HG02981 (cell line): Measurements from ENCODE around the gene TRPM4.
"Not testable (repeated sequence)": the region's sequence is repeated elsewhere in the genome, so short reads cannot be mapped to it uniquely, and the experiment has no call there.

Source experiments
- ATAC-seq: cut with Tn5 transposase; IDR thresholded peaks from one replicate; pipeline ENCODE4 v1.9.1; 2021; ENCODE audit warnings: mild to moderate bottlenecking, moderate library complexity; ENCODE audit not compliant: unreplicated experiment

The TRPM4 gene

GRCh38 chr19:49157445-49158224 is at the start of gene TRPM4:
TRPM4 (plus strand) TSS chr19:49157792; CDS start chr19:49157867, 75 bp downstream.
- no peak for ATAC-seq

DNA sequence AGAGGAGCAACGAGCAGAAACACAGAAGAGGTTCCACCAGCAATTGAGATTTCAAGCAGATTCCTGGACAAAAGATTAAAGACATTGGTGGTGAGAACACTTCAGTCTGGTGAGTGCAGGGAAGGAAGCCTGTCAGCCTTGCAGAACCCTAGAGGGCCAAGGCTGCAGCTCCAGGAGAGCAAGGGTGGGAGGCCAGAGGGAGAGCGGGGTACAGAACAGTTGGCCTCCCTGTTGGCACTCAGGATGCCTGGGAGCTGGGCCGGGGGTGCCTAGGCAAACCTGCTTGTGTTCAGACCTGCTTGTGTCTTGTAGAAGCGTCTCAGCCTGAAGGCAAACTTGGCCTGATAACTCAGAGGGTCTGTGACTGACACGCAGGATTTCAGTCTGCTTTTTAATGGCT is 48.5 kb upstream of the TRPM4 start:
- ATAC-seq = no peak

- ATAC-seq = no peak
These were observed 47.9 kb upstream of the TRPM4 start for GRCh38 chr19:49109569-49110233.

GRCh38 chr19:49110567-49110966 is 47.0 kb upstream of the TRPM4 start:
- no peak for ATAC-seq

DNA sequence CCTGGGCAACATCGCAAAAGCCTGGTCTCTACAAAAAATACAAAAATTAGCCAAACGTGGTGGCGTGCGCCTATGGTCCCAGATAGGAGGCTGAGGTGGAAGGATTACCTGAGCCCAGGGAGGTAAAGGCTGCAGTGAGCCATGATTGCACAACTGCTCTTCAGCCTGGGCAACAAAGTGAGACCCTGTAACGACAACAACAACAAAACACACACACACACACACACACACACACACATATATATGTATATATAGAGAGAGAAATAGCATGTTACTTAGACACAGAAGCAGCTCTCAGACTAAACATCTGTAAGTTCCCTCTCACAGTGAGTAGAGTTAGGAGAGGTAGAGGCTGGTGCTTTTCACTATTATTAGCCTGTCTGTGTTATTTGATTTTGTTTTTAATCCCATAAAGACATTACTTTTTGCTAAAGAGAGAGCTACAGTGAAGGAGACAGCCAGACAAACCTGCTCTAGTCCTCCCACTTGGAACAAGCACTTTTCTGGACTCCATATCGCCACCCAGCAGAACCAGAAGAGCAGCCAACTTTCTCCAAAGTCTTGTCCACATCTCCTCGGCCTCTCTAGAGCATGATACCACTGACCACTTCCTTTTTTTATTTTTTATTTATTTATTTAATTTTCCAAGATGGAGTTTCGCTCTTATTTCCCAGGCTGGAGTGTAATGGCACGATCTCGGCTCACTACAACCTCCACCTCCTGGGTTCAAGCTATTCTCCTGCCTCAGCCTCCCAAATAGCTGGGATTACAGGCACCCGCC is 46.2 kb upstream of the TRPM4 start:
- ATAC-seq = no peak

- ATAC-seq = peak; percentile 43
These were observed 43.6 kb upstream of the TRPM4 start, which contains the start of gene LIN7B for GRCh38 chr19:49113762-49114629. LIN7B (plus strand) TSS chr19:49114370; CDS start chr19:49114405, 35 bp downstream.

- ATAC-seq = no peak
These were observed 42.8 kb upstream of the TRPM4 start for GRCh38 chr19:49114630-49115363.

GRCh38 chr19:49116544-49116943 is 41.0 kb upstream of the TRPM4 start:
- ATAC-seq = no peak

DNA sequence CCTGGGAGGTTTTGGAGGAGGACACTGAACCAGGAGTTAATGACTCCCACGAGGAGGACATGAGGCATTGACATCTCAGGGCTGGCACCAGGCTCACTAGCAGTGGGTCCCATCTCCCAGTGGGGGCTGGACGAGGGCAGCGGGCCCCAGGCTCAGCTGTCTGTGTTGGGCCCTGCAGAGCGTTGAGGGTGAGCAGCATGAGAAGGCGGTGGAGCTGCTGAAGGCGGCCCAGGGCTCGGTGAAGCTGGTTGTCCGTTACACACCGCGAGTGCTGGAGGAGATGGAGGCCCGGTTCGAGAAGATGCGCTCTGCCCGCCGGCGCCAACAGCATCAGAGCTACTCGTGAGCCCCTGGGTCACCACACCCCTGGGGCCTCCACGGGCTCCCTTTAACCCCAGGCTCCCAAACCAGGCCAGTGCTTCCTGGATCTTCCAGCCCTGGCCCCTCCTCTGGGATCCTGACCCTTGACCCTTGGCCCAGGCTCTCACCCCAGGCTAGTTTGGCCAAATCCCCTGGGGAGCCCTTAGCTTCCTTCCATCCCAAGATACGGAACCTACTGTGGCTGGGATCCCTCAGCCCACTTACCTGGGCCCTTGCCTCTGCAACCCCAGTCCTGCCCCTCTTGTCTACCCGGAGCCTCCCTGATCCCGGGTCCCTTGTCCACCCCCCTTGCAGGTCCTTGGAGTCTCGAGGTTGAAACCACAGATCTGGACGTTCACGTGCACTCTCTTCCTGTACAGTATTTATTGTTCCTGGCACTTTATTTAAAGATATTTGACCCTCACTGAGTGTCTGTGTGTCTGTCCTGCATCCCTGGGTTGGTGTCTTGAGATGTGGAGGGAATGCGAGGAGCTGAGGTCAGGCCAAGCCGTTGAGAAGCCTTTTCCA is 39.7 kb upstream of the TRPM4 start:
- ATAC-seq = no peak

DNA sequence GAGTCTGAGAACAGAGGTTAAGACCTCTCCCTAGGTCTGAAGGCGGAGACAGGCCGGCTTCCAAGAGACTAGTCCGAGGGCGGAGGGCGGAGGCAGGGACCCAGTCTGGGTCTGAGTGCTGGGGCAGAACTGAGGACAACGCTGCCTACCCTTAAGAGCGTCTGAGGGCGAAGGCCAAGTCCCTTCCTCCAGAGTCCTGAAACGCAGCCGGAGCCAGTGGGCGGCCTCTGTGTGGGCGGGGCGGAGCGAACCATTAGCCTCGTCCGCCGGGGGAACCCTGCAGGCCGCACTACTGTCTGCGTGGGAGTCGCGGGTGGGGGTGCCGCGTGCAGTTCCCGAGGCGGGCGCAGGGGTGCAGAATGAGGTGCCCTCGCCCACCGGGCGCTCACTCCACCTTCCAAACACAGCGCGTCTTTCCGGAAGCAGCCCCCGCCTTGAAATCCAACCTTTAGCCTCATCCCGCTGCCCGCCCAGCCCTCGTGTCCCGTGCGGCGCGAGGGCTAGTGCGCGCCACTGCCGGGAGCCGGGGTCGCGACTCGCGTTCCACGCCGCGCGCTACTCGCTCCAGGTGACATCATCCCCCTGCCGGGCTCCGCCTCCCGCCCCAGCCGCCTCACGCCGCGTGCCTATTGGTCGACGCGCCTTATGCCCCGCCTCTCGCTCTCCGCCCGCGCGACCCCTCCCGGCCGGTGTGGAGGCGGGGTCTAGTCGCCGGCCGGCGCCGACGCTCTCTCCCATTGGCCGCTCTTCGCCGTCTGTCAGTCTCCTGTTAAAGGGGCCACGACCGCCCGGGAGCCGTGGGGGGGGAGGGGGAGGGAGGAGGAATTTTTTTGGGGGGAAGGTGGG is 38.8 kb upstream of the TRPM4 start, which contains the start of gene C19orf73:
Gene C19orf73, minus strand, starts transcription at position 579 of the 846 bp plus-strand sequence. Its CDS starts 121 bp downstream, at position 458.
- ATAC-seq = peak; percentile 79

GRCh38 chr19:49119411-49120324 is 37.9 kb upstream of the TRPM4 start, which contains the start of gene PPFIA3:
PPFIA3 (plus strand) TSS chr19:49119544; CDS start chr19:49127874, 8,330 bp downstream.
- ATAC-seq = no peak

DNA sequence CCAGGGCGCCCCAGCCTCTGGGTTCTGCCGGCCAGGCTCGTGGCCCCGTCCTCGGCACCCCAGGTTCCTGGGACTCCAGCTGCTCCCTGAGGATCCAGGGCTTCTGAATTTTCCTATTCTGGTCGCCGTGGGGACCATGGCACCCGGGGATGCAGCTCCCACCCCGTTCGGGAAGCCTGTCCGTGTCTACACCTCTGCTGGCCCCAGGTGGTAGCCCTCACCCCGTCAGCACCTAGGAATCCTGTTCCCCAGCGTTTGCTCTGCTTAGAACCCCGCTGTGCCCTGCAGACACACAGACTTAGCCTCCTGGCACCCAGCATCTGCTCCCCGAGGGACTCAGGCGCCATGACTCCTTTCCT is 37.3 kb upstream of the TRPM4 start:
- no peak for ATAC-seq

GRCh38 chr19:49120868-49121267 is 36.7 kb upstream of the TRPM4 start:
- no peak for ATAC-seq

DNA sequence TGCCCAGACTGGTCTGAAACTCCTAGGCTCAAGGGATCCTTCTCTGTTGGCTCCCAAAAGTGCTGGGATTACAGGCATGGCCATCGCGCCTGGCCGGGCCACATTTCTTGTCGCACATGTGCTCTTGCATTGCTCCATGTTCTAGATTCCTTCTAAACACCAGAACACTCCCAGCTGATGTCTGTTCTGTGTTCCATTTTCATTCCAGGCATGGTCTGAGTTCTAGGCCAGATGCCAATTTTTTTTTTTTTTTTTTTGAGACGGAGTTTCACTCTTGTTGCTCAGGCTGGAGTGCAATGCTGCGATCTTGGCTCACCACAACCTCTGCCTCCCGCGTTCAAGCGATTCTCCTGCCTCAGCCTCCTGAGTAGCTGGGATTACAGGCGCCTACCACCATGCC is 35.8 kb upstream of the TRPM4 start:
- not testable (repeated sequence) for ATAC-seq

DNA sequence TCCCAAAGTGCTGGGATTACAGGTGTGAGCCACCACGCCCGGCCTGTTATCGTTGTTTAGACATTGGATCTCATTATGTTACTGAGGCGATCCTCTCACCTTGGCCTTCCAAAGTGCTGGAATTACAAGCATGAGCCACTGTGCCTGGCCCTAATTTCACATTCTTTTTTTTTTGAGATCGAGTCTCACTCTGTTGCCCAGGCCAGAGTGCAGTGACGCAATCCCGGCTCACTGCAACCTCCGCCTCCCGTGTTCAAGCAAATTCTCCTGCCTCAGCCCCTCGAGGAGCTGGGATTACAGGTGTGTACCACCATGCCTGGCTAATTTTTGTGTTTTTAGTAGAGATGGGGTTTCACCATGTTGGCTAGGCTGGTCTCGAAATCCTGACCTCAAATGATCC is 34.3 kb upstream of the TRPM4 start:
- ATAC-seq = not testable (repeated sequence)

DNA sequence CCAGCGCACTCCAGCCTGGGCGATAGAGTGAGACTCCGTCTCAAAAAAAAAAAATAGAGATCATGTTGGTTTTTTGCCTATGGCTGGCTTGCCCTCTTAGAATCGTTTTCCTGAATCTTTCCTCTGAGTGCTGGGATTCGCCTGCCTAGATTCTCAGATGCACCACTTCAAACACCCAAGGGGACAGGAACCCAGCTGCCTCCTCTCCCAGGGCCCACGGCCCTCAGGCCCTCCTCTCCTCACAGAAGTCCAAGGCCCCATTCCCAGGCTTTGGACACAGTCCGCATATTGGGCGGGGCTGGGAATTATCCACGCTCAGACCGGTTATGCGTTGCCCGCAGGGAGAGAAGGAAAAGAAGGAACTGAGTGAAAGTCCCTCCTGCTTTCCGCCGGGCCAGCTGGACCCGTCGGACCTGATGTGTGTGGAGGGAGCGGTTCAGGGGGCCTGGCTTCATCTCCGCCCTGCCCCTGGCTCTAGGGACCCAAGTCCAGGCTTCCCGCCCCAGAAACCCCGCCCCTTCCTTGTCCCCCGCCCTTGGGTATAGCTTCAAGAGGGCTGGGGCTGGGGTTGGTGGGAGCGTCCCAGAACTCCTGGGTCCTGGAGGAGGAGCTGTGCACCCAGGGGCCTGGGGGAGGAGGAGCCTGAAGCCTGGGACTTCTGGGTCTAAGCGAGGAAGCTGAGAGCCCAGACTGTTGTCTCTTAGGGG is 32.4 kb upstream of the TRPM4 start:
- ATAC-seq = no peak
